ENCODE data around the gene CHRDL1.

GRCh38 chrX:110794601-110795000 is 1.0 kb downstream of the CHRDL1 start:
- TF ChIP-seq CTCF (IDR thresholded peaks at IDR 0.05; ENCODE audit: poor library complexity, severe bottlenecking): no peak
- no peak for TF ChIP-seq EZH2 (IDR thresholded peaks at IDR 0.05; ENCODE audit: borderline replicate concordance, insufficient read depth, low read length, poor library complexity, severe bottlenecking)
- TF ChIP-seq EP300 (conservative IDR thresholded peaks at IDR 0.05; ENCODE audit: poor library complexity, severe bottlenecking): no peak
- TF ChIP-seq SMC3 (conservative IDR thresholded peaks at IDR 0.05; ENCODE audit: poor library complexity): no peak
- no peak for TF ChIP-seq TAF1 (IDR thresholded peaks at IDR 0.05; ENCODE audit: low read depth)
- TF ChIP-seq RAD21 (conservative IDR thresholded peaks at IDR 0.05): no peak
- TF ChIP-seq MXI1 (conservative IDR thresholded peaks at IDR 0.05; ENCODE audit: poor library complexity, severe bottlenecking): no peak
- no peak for TF ChIP-seq REST (IDR thresholded peaks at IDR 0.05; ENCODE audit: borderline replicate concordance)

Measured in neural cell (in vitro differentiated cells).